HepG2 (cell line): ENCODE data around the gene MRPL57. TPM values are rescaled to one million over a fixed set of nuclear protein-coding genes. Genes with fewer than 3 reads are reported as not detected.

Source experiments
- CHD2 ChIP-seq: IDR thresholded peaks from 2 replicates; pipeline ENCODE4 v1.6.1; 2011; ENCODE audit warnings: low read depth, low read length, improper control_type of control experiment
- HOXA7 ChIP-seq: sonication (generic); formaldehyde crosslinking; IDR thresholded peaks from 2 replicates; pipeline ENCODE4 v1.8.1; 2022; ENCODE audit warnings: mild to moderate bottlenecking, missing genetic modification reagents, moderate library complexity
- KDM5A ChIP-seq: fragments of 200-600 bp; sonication (generic); IDR thresholded peaks from 2 replicates; pipeline ENCODE4 v1.7.0; 2018; ENCODE audit warnings: antibody characterized with exemption, mild to moderate bottlenecking, low read length, borderline replicate concordance
- KMT2B ChIP-seq: IDR thresholded peaks from 2 replicates; pipeline ENCODE4 v1.6.1; 2016; ENCODE audit warnings: missing genetic modification reagents, missing compliant biosample characterization
- ONECUT2 ChIP-seq: sonication (generic); formaldehyde crosslinking; IDR thresholded peaks from 2 replicates; pipeline ENCODE4 v1.4.0; 2020; ENCODE audit warnings: missing genetic modification reagents
- PITX1 ChIP-seq: sonication (generic); formaldehyde crosslinking; IDR thresholded peaks from 2 replicates; pipeline ENCODE4 v1.5.1; 2020; ENCODE audit warnings: mild to moderate bottlenecking, missing genetic modification reagents
- SIN3A ChIP-seq: IDR thresholded peaks from 2 replicates; pipeline ENCODE4 v1.6.1; 2011; ENCODE audit warnings: low read depth, mild to moderate bottlenecking, control low read depth, low read length, borderline replicate concordance
- SIX4 ChIP-seq: sonication (generic); formaldehyde crosslinking; IDR thresholded peaks from 2 replicates; pipeline ENCODE4 v1.4.0; 2020; ENCODE audit warnings: missing genetic modification reagents
- TARDBP ChIP-seq: sonication (generic); formaldehyde crosslinking; IDR thresholded peaks from 2 replicates; pipeline ENCODE4 v1.8.0; 2022; ENCODE audit warnings: mild to moderate bottlenecking, missing genetic modification reagents
- TFE3 ChIP-seq: IDR thresholded peaks from 2 replicates; pipeline ENCODE4 v1.6.1; 2016
- WIZ ChIP-seq: sonication (generic); formaldehyde crosslinking; IDR thresholded peaks from 2 replicates; pipeline ENCODE4 v1.5.1; 2020; ENCODE audit warnings: mild to moderate bottlenecking, missing genetic modification reagents
- ZNF180 ChIP-seq: sonication (generic); formaldehyde crosslinking; IDR thresholded peaks from 2 replicates; pipeline ENCODE4 v1.4.0; 2020; ENCODE audit warnings: low read depth, missing genetic modification reagents, borderline replicate concordance
- ZNF275 ChIP-seq: sonication (generic); formaldehyde crosslinking; IDR thresholded peaks from 2 replicates; pipeline ENCODE4 v1.8.0; 2022; ENCODE audit warnings: missing genetic modification reagents, mild to moderate bottlenecking, inconsistent platforms, borderline replicate concordance
- ZNF468 ChIP-seq: sonication (generic); formaldehyde crosslinking; IDR thresholded peaks from 2 replicates; pipeline ENCODE4 v1.8.0; 2022; ENCODE audit warnings: mild to moderate bottlenecking, moderate library complexity, missing genetic modification reagents
- ZNF513 ChIP-seq: sonication (generic); formaldehyde crosslinking; conservative IDR thresholded peaks from 2 replicates; pipeline ENCODE4 v1.5.0; 2020; ENCODE audit warnings: missing genetic modification reagents
- ZNF646 ChIP-seq: sonication (generic); formaldehyde crosslinking; IDR thresholded peaks from 2 replicates; pipeline ENCODE4 v1.9.0; 2021; ENCODE audit warnings: mild to moderate bottlenecking, missing genetic modification reagents
- ZNF776 ChIP-seq: sonication (generic); formaldehyde crosslinking; IDR thresholded peaks from 2 replicates; pipeline ENCODE4 v1.4.0; 2020; ENCODE audit warnings: mild to moderate bottlenecking, missing genetic modification reagents
- ZNF816 ChIP-seq: sonication (generic); formaldehyde crosslinking; IDR thresholded peaks from 2 replicates; pipeline ENCODE4 v1.8.0; 2022; ENCODE audit warnings: missing genetic modification reagents, mild to moderate bottlenecking, borderline replicate concordance
- polyA plus RNA-seq, 8 experiments: library from polyadenylated mRNA; depleted of rRNA in 3 of 8; stranded (reverse) in 7 of 8; unstranded in 1 of 8; fragments of >200 nt; fragmentation: Illumina TruSeq in 4 of 8; extraction: Trizol in 4 of 8; gene quantifications; 2 replicates each; pipeline versions ENCODE4 v1.2.1 to v1.2.3, GENCODE V29; 2011 to 2016; ENCODE audit warnings: low read depth in 4 of 8, missing spikeins in 1 of 8, mixed read lengths in 1 of 8; ENCODE audit not compliant: insufficient read depth in 1 of 8
- total RNA-seq, 5 experiments: library from RNA; depleted of rRNA; stranded (reverse); fragments of >200 nt; fragmentation: Illumina TruSeq; extraction: Trizol; gene quantifications; 2 replicates each; pipeline ENCODE4 v1.2.3, GENCODE V29; 2016; ENCODE audit warnings: low read depth in 1 of 5

The MRPL57 gene
- total and polyA plus RNA-seq, 2 of the 13 experiments (the other 11 are each of a cell fraction or from before 2014, with no cell fraction given), result 19.5 to 35.2 TPM

GRCh38 chr13:21176215-21176981 lies at the start of gene MRPL57, which contains the start of gene SKA3 (continued):
- TF ChIP-seq ZNF646 (peak; percentile 45; the same call in 1 of the 2 replicates), SIN3A (peak; percentile 99), ZNF816 (CRISPR knock-in tag) (no peak), ZNF275 (CRISPR knock-in tag) (peak; percentile 51; the same call in 1 of the 2 replicates), TARDBP (CRISPR knock-in tag) (peak; percentile 88; the same call in 1 of the 2 replicates), WIZ (CRISPR knock-in tag) (peak; percentile 89; the same call in 1 of the 2 replicates), ZNF513 (CRISPR knock-in tag) (no peak), KMT2B (CRISPR knock-in tag) (peak; percentile 90), ZNF468 (CRISPR knock-in tag) (peak; percentile 80; the same call in 1 of the 2 replicates), ZNF180 (CRISPR knock-in tag) (no peak), CHD2 (peak; percentile 100), SIX4 (CRISPR knock-in tag) (no peak), ZNF776 (peak; percentile 88), PITX1 (CRISPR knock-in tag) (no peak), KDM5A (peak; percentile 84), ONECUT2 (CRISPR knock-in tag) (no peak), HOXA7 (CRISPR knock-in tag) (peak; percentile 92; the same call in 1 of the 2 replicates), TFE3 (CRISPR knock-in tag) (peak; percentile 15; the same call in 1 of the 2 replicates)
